IPS-18a (cell line): ENCODE measurements around the gene ACTC1.
"Not testable (repeated sequence)": the region's sequence is repeated elsewhere in the genome, so short reads cannot be mapped to it uniquely, and the experiment has no call there.

Experiments used
- H3K27ac ChIP-seq: one replicate; pipeline ENCODE4 v1.5.1; 2013; ENCODE audit warnings: low read length
- H3K27me3 ChIP-seq: one replicate; pipeline ENCODE4 v1.6.1; 2013; ENCODE audit warnings: mild to moderate bottlenecking, low read length; ENCODE audit not compliant: control insufficient read depth, insufficient read depth
- H3K36me3 ChIP-seq: one replicate; pipeline ENCODE4 v1.6.1; 2013; ENCODE audit warnings: low read depth, low read length; ENCODE audit not compliant: control insufficient read depth
- H3K4me1 ChIP-seq: one replicate; pipeline ENCODE4 v1.6.1; 2013; ENCODE audit warnings: low read depth, low read length; ENCODE audit not compliant: control insufficient read depth
- H3K4me3 ChIP-seq: one replicate; pipeline ENCODE4 v1.5.1; 2013; ENCODE audit warnings: low read length
- H3K9ac ChIP-seq: one replicate; pipeline ENCODE4 v1.6.1; 2013; ENCODE audit warnings: mild to moderate bottlenecking, low read length, moderate library complexity
- H3K9me3 ChIP-seq: one replicate; pipeline ENCODE4 v1.6.1; 2013; ENCODE audit warnings: low read depth, low read length; ENCODE audit not compliant: control insufficient read depth

ACTC1 gene

DNA sequence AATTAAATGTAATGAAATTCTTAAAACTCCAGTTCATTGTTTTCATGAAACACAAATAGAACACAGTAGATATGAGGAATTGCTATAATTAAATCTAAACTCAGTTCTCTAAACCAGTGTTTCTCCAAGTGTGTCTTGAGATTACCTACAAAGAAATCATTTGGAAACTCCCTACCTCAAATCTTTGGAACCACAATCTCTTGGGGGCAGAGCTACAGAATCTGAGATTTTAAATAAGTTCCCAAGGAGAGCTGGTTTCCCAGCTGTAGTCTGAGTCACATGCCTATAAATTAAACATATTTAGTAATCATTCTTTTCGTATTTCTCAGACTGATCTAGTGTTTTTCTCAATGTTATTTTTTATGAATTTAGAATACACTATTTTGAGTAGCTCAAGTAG is 17.0 kb upstream of the ACTC1 start:
- no peaks in the 10 kb centered on the region for H3K4me1 ChIP-seq
- no peak overlapping the region for H3K9ac ChIP-seq
- H3K4me3 ChIP-seq: no peak overlapping the region
- no peaks in the 10 kb centered on the region for H3K27me3 ChIP-seq
- no peak overlapping the region for H3K27ac ChIP-seq
- H3K9me3 ChIP-seq: no peaks in the 10 kb centered on the region
- H3K36me3 ChIP-seq: no peaks in the 10 kb centered on the region

DNA sequence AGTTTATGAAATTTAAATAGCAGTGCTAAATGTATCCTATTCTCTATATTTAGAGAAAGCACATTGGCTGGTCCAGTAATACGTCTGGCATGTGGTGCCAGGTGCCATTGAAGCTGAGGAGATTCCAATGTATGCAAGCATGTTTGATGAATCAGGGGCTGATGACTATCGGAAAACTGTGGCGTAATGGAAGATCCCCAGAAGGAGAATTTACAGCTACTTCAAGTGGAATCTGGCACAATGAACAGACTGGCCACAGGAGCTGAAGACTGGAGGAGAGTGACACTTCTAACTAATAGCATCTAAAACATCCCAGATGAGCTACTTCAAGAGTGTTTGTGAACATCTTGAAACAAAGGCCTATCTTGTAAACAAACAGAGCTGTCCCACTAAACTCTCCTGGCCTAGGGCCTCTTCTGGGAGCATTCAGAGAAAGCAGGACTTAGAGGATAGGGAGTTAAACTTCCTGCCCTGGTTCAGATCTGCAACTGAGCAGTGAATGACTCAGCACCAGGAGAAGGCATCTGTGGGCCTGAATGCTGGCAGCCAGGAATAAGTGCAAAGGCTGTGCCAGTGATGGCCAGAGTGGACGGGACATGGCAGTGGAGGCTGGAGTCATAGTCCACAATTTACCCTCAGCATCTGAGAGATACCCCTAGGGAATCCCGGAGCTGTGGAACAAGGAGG is 15.2 kb upstream of the ACTC1 start:
- H3K36me3 ChIP-seq: no peaks in the 10 kb centered on the region
- H3K9ac ChIP-seq: no peak overlapping the region
- H3K4me3 ChIP-seq: no peak overlapping the region
- no peak overlapping the region for H3K27ac ChIP-seq
- H3K27me3 ChIP-seq: no peaks in the 10 kb centered on the region
- no peaks in the 10 kb centered on the region for H3K4me1 ChIP-seq
- H3K9me3 ChIP-seq: no peaks in the 10 kb centered on the region

DNA sequence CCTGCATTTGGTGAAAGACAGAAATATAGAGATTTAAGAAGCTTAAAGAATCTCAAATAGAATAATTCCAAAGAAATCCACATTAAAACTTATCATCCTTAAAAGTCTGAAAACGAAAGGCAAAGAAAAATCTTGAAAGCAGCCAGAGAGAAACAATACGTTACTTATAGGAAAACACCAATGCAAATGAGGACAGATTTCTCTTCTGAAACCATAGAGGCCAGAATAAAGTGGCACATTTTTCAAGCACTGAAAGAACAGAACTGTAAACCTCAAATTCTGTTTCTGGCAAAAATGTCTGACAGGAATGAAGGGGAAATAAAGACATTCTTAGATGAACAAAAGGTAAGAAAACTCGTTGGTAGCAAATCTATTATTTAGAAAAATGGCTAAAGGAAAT is 13.8 kb upstream of the ACTC1 start:
- Histone ChIP-seq H3K9ac (no peak overlapping the region), H3K9me3 (no peaks in the 10 kb centered on the region), H3K27ac (no peak overlapping the region), H3K27me3 (no peaks in the 10 kb centered on the region), H3K4me1 (no peaks in the 10 kb centered on the region), H3K4me3 (no peak overlapping the region), H3K36me3 (no peaks in the 10 kb centered on the region)

DNA sequence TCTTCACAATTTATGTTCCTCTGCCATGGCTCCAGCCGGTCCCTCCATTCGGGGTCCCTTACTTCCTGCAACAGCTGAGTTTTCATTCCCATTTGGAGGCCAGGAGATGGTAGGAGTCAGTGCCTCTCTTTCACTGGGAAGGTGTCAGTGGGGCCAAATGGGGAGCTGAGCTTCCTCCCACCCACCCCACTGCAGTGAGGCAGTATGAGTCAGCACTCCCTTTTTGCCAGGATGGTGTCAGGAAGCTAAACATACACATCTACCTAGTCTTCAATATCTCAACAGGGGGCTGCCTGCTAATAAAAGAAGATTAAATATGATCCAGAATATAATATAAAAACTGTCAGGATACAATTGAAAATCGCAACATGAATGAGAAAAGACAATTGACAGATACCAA is 12.7 kb upstream of the ACTC1 start:
- H3K27me3 ChIP-seq: no peaks in the 10 kb centered on the region
- no peaks in the 10 kb centered on the region for H3K36me3 ChIP-seq
- no peak overlapping the region for H3K27ac ChIP-seq
- H3K4me1 ChIP-seq: no peaks in the 10 kb centered on the region
- no peak overlapping the region for H3K9ac ChIP-seq
- H3K4me3 ChIP-seq: no peak overlapping the region
- H3K9me3 ChIP-seq: no peaks in the 10 kb centered on the region

DNA sequence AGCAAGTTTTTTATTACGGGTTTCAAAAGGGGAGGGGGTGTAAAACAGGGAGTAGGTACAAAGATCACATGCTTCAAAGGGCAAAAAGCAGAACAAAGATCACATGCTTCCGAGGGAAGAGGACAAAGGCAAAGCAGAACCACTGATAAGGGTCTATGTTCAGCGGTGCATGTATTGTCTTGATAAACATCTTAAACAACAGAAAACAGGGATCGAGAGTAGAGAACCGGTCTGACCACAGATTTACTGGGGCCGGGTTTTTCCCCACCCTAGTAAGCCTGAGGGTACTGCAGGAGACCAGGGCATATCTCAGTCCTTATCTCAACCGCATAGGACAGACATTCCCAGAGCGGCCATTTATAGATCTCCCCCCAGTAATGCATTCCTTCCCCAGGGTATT is 11.9 kb upstream of the ACTC1 start:
- H3K9ac ChIP-seq, H3K27me3 ChIP-seq, H3K9me3 ChIP-seq, H3K36me3 ChIP-seq, H3K27ac ChIP-seq, H3K4me3 ChIP-seq, H3K4me1 ChIP-seq: not testable (repeated sequence)

DNA sequence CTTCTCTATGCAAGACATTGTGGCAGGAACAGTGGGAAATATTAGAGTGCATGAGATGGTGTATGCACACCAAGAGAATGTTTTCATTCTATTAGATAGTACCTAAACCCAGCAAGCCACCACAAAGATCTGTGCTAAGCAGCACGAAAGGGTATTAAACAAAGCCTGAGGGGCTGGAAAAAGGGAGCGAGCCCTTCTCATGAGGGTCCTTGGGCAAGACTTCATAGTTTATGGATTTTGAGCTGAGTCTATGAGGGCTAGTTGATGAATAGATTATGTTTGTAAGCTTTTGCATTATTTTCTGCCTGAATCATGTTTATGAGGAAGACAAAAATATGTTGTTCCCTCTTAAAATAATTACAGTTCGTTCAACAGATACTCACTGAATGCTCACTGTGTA is 9.4 kb upstream of the ACTC1 start:
- Histone ChIP-seq H3K9ac (no peak overlapping the region), H3K27ac (no peak overlapping the region), H3K4me1 (peaks cover 3% of the 10 kb centered on the region)

DNA sequence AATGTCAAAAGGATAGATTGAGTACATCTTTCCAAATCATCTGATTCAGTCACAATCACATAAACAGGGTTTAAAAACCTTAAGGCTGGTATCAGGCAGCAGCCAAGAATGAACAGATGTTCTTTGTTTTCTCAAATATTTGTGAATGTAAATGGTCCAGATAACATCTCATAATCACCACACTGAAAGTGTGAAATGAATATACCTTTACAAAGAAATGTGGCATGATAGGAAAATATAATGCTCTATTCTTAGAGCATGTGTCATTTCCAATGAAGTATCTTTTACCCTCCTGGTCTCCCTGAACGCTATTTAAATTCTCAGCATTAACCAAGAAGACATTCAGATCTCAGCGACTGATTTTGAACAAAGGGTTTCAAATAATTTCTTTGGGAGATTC is 8.8 kb upstream of the ACTC1 start:
- H3K36me3 ChIP-seq: no peaks in the 10 kb centered on the region
- H3K27me3 ChIP-seq: no peaks in the 10 kb centered on the region
- H3K4me1 ChIP-seq: peaks cover 3% of the 10 kb centered on the region
- no peak overlapping the region for H3K27ac ChIP-seq
- H3K9ac ChIP-seq: no peak overlapping the region
- H3K9me3 ChIP-seq: no peaks in the 10 kb centered on the region
- H3K4me3 ChIP-seq: no peak overlapping the region

More for the DNA sequence above, 9.4 kb upstream of the ACTC1 start:
- H3K27me3 ChIP-seq: no peaks in the 10 kb centered on the region
- H3K4me3 ChIP-seq: no peak overlapping the region
- H3K9me3 ChIP-seq: no peaks in the 10 kb centered on the region
- H3K36me3 ChIP-seq: no peaks in the 10 kb centered on the region

DNA sequence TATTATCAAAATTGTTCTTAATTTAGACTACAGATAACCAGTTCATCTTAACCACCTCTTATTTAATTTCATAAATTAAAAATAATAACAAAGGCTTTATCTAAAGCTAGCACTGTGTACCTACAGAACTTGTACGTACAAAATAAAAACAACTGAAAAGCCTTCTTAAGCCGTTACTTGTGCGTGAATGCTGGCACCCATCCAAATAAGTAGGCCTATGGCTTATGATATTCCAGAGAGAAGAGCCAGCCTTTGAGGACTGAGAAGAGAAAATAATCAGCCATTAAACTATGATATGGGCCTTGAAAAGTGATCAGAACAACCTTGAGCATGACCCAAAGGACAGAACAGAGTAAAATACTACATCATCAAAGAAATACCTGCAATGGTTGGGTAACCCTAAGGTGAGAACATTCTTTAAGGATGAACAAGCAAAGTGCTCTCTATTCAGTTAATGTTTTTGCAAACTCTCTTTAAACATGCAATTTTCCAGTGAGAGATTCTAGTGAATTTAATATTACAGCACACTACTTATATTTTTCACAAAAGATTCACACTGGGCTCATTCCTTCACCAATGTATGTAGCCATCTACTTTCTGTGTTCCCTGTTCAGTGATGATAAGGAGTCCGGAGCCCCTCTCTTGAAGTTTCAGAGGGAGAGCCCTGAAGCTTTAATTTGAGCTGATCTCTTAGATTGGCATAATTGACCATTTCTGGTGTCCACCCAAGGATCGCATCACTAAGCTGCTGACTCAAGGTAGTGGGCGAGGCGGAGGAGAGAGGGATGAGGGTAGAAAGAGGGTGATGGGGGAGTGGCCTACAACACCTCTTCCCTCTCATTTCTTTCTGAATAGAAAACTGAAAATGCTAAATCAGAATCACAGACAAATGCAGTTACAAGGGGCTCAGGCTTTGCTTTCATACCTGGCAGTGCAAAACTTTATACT is 7.7 kb upstream of the ACTC1 start:
- no peak overlapping the region for H3K4me3 ChIP-seq
- no peak overlapping the region for H3K9ac ChIP-seq
- H3K27ac ChIP-seq: no peak overlapping the region
- H3K4me1 ChIP-seq: peaks cover 3% of the 10 kb centered on the region
- H3K9me3 ChIP-seq: no peaks in the 10 kb centered on the region
- H3K36me3 ChIP-seq: no peaks in the 10 kb centered on the region
- H3K27me3 ChIP-seq: no peaks in the 10 kb centered on the region

DNA sequence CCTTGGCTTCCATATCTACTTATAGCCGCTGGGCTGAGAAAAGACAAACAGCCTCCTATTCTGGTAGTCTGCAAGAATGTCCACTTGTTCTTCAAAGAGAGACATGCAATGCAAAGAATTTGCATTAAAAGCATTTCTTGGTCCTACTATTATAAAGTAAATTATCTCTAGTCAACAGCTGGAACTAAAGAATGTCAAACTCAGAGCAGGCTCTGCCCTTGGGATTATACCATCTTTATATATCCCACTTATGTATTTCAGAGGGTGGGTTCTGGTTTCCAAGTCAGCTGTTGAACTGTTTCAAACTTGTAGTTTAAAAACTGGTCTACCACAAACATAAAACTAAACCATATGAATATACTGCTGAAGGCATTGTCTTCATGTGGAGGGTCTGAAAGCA is 7.0 kb upstream of the ACTC1 start:
- no peak overlapping the region for H3K4me3 ChIP-seq
- H3K4me1 ChIP-seq: peaks cover 3% of the 10 kb centered on the region
- H3K36me3 ChIP-seq: no peaks in the 10 kb centered on the region
- no peaks in the 10 kb centered on the region for H3K27me3 ChIP-seq
- H3K9me3 ChIP-seq: no peaks in the 10 kb centered on the region
- H3K27ac ChIP-seq: no peak overlapping the region
- H3K9ac ChIP-seq: no peak overlapping the region

DNA sequence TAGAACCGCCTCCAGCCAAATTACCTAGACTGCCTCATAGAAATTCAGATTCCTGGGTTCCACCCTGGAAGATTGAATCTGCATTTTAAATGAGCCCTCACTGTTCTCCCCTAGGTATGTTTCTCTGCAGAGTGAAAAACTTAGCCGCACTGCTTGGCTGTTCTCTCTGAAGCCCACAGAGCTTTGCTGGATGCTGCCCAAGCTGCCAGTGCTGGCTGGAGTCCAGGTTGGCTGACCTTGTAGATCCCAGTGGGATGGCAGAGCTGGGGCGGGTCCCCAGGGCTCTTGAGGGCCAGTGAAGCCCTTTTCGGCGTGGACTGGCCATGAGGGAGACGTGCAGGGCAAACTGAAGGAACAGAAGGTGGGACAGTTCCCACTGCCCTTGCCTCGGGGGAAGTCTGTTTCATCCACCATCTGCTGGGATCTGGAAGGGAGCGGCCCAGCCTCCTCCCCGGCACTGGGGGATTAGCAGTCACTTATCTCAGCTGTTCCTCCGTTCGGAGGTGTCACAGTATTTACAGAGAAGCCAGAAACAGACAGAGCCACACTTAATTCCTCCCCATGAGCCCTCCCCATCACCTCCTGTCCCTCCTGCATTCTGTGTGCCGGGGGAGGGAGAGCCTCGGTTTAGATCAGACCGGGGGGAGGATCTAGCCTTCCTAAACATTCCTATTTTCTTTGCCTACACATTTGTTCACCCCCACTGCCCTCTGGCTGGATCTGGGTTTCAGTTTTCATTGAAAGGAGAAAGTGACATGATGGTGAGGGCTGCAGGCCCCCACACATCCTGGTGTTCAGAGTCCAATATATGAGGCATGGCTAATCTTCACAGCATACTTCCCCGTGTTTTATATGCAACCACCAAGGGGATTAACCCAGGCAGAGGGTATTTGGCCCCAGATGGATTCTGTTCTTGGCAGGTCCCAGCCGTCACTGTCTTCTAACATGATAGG is 4.1 kb upstream of the ACTC1 start:
- no peaks in the 10 kb centered on the region for H3K36me3 ChIP-seq
- H3K9ac ChIP-seq: no peak overlapping the region
- no peaks in the 10 kb centered on the region for H3K9me3 ChIP-seq
- H3K27ac ChIP-seq: no peak overlapping the region
- H3K27me3 ChIP-seq: peaks cover 21% of the 10 kb centered on the region
- H3K4me1 ChIP-seq: peaks cover 8% of the 10 kb centered on the region
- no peak overlapping the region for H3K4me3 ChIP-seq

DNA sequence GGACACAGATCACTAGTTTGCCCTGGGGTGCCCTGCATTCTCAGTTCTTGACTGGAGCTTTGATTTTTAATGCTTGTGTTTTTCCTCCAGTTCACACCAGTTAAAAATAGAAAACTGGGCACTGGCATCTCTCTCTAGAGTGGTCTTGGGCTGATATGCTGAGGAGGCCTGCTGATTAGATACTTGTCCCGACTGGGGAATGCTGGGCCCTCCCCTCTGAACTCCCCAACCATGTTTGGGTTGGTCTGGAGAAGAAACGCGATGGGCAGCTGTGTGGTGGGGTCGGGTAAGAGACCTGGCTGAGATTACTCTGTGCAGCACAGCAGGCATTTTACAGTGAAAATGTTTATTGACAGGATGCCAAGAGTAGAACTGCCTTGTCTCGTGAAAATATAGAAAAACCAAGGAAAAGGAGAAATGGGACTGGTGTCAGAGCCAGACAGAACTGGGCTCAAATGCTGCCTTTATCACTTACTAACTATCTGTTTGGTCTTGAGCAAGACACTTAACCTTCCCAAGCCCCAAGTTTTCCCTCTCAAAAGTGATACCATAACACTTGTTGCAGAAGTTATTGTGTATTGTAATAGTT is 1.6 kb upstream of the ACTC1 start:
- Histone ChIP-seq H3K4me3 (no peak overlapping the region), H3K27ac (no peak overlapping the region), H3K9me3 (no peaks in the 10 kb centered on the region), H3K36me3 (peaks cover 5% of the 10 kb centered on the region), H3K4me1 (peaks cover 5% of the 10 kb centered on the region), H3K9ac (no peak overlapping the region), H3K27me3 (peaks cover 28% of the 10 kb centered on the region)
